CD8-positive, alpha-beta memory T cell (primary cell): Measurements from ENCODE around the gene CASKIN1. TPM values are rescaled to one million over a fixed set of nuclear protein-coding genes. Genes with fewer than 3 reads are reported as not detected.
A peak's percentile ranks its signal among the peaks of the same experiment; 100 is the strongest.
"Not testable (repeated sequence)": the region's sequence is repeated elsewhere in the genome, so short reads cannot be mapped to it uniquely, and the experiment has no call there.

Experiments used
- CTCF ChIA-PET: fragments of 350-600 bp; sonication (Branson Sonifier 250); formaldehyde crosslinking; loops from one replicate; lab custom pipeline; 2021; ENCODE audit warnings: antibody characterized with exemption; lab: Charles Lee
- POLR2A ChIA-PET: fragments of 350-600 bp; sonication (Branson Sonifier 250); formaldehyde crosslinking; loops from one replicate; lab custom pipeline; 2021; ENCODE audit warnings: antibody characterized with exemption; lab: Charles Lee
- DNase-seq, 5 donors: peaks; one replicate each; pipeline versions ENCODE4 v3.0.0 to v3.0.0-alpha.2; 2020 to 2022; ENCODE audit warnings: mixed read lengths in 1 of 5
- H3K27ac ChIP-seq: one replicate; pipeline ENCODE4 v1.7.0; 2013; ENCODE audit warnings: low read depth, mild to moderate bottlenecking, low read length, moderate library complexity
- H3K27me3 ChIP-seq: 2 replicates; pipeline ENCODE4 v1.7.0; 2013; ENCODE audit warnings: low read length, mild to moderate bottlenecking; ENCODE audit not compliant: insufficient read depth, poor library complexity, severe bottlenecking
- H3K36me3 ChIP-seq: 2 replicates; pipeline ENCODE4 v1.7.0; 2013; ENCODE audit warnings: mild to moderate bottlenecking, low read length, moderate library complexity; ENCODE audit not compliant: insufficient read depth
- H3K4me1 ChIP-seq: 2 replicates; pipeline ENCODE4 v1.7.0; 2013; ENCODE audit warnings: mild to moderate bottlenecking, low read length, moderate library complexity; ENCODE audit not compliant: insufficient read depth
- H3K4me3 ChIP-seq: 2 replicates; pipeline ENCODE4 v1.7.0; 2013; ENCODE audit warnings: mild to moderate bottlenecking, low read length
- H3K9me3 ChIP-seq: 2 replicates; pipeline ENCODE4 v1.7.0; 2013; ENCODE audit warnings: mild to moderate bottlenecking, low read length
- H3K27ac Mint-ChIP-seq, 8 donors: one replicate each; pipeline ENCODE4 v1.8.0; 2020 to 2021; ENCODE audit warnings: mixed read lengths in 8 of 8, mild to moderate bottlenecking in 6 of 8, inconsistent platforms in 3 of 8, moderate library complexity in 3 of 8
- H3K27me3 Mint-ChIP-seq, 2 donors: one replicate each; pipeline ENCODE4 v1.8.0; 2020 to 2021; ENCODE audit warnings: mixed read lengths in 2 of 2, mild to moderate bottlenecking in 1 of 2, moderate library complexity in 1 of 2
- H3K36me3 Mint-ChIP-seq, 3 donors: one replicate each; pipeline ENCODE4 v1.8.0; 2020 to 2021; ENCODE audit warnings: mixed read lengths in 3 of 3, inconsistent platforms in 1 of 3, mild to moderate bottlenecking in 1 of 3
- H3K4me1 Mint-ChIP-seq, 3 donors: one replicate each; pipeline ENCODE4 v1.8.0; 2020 to 2021; ENCODE audit warnings: mixed read lengths in 3 of 3, inconsistent platforms in 1 of 3, mild to moderate bottlenecking in 1 of 3
- H3K4me3 Mint-ChIP-seq, 7 donors: one replicate each; pipeline ENCODE4 v1.8.0; 2020 to 2021; ENCODE audit warnings: mixed read lengths in 7 of 7, mild to moderate bottlenecking in 6 of 7, moderate library complexity in 4 of 7, inconsistent platforms in 2 of 7
- H3K9me3 Mint-ChIP-seq, 5 donors: one replicate each; pipeline ENCODE4 v1.8.0; 2020 to 2022; ENCODE audit warnings: mixed read lengths in 5 of 5, mild to moderate bottlenecking in 3 of 5, moderate library complexity in 2 of 5, inconsistent platforms in 1 of 5
- polyA plus RNA-seq: library from polyadenylated mRNA; unstranded; fragments of 300-500 nt; fragmentation: Illumina TruSeq; gene quantifications from one replicate; pipeline ENCODE4 v1.2.3, GENCODE V29; 2021
- total RNA-seq, 2 experiments: library from RNA; stranded (reverse); gene quantifications; one replicate each; pipeline ENCODE4 v1.2.3, GENCODE V29; 2021

Gene CASKIN1
- total and polyA plus RNA-seq, 3 experiments from 2014 or later = 0.13 to 0.24 TPM; not detected in 1

- Histone ChIP-seq H3K27me3 (no peaks in the 10 kb centered on the region), H3K9me3 (no peaks in the 10 kb centered on the region), H3K4me3 (no peak overlapping the region), H3K36me3 (no peaks in the 10 kb centered on the region), H3K4me1 (peaks cover 20% of the 10 kb centered on the region), H3K27ac (no peak overlapping the region)
- DNase-seq = no peak
- H3K27ac Mint-ChIP-seq = no peak overlapping the region
- H3K36me3 Mint-ChIP-seq = no peaks in the 10 kb centered on the region
- CTCF ChIA-PET = interaction anchor here (3.8 to 3.9 kb wide), 2 partner anchors 9 to 142 kb away, joined by 13 to 14 read pairs; partner anchors contain the start of gene TRAF7
- POLR2A ChIA-PET = interaction anchor here (0.6 to 1.2 kb wide), 2 partner anchors 9 to 10 kb away, joined by 3 read pairs; partner anchors contain the start of gene TRAF7
- H3K9me3 Mint-ChIP-seq = no peaks in the 10 kb centered on the region
- peak overlapping the region in 1 of 7 donors; percentile 9 for H3K4me3 Mint-ChIP-seq
- peaks cover 0 to 2% of the 10 kb centered on the region in 2 donors for H3K27me3 Mint-ChIP-seq
- peaks cover 3 to 11% (median 5%) of the 10 kb centered on the region in 3 donors for H3K4me1 Mint-ChIP-seq
Measured at GRCh38 chr16:2145843-2146242, 50.6 kb downstream of the CASKIN1 start.

- Mint-ChIP-seq H3K27me3 (no peaks in the 10 kb centered on the region), H3K4me3 (no peak overlapping the region), H3K36me3 (peaks cover 0 to 2% (median 0%) of the 10 kb centered on the region in 3 donors), H3K9me3 (no peaks in the 10 kb centered on the region), H3K27ac (no peak overlapping the region), H3K4me1 (peaks cover 2 to 7% (median 4%) of the 10 kb centered on the region in 3 donors)
- Histone ChIP-seq H3K4me1 (peaks cover 2% of the 10 kb centered on the region), H3K4me3 (no peak overlapping the region), H3K36me3 (no peaks in the 10 kb centered on the region), H3K9me3 (no peaks in the 10 kb centered on the region), H3K27ac (no peak overlapping the region), H3K27me3 (no peaks in the 10 kb centered on the region)
- no peak for DNase-seq
- POLR2A ChIA-PET = no interaction called here
- CTCF ChIA-PET = interaction anchor here (0.9 to 3.8 kb wide), 2 partner anchors 11 to 119 kb away, joined by 3 to 14 read pairs; partner anchors contain the start of gene TRAF7
Measured at GRCh38 chr16:2143878-2144485, 52.4 kb downstream of the CASKIN1 start.

GRCh38 chr16:2142942-2143877 lies 53.2 kb downstream of the CASKIN1 start:
- H3K27ac ChIP-seq = no peak overlapping the region
- Mint-ChIP-seq H3K9me3 (no peaks in the 10 kb centered on the region), H3K36me3 (peaks cover 0 to 2% (median 0%) of the 10 kb centered on the region in 3 donors), H3K4me1 (peaks cover 2 to 7% (median 4%) of the 10 kb centered on the region in 3 donors), H3K27me3 (no peaks in the 10 kb centered on the region), H3K4me3 (no peak overlapping the region), H3K27ac (no peak overlapping the region)
- ChIA-PET POLR2A (no interaction called here), CTCF (interaction anchor here (0.9 to 3.8 kb wide), 2 partner anchors 12 to 118 kb away, joined by 3 to 14 read pairs; partner anchors contain the start of gene TRAF7)
- no peaks in the 10 kb centered on the region for H3K36me3 ChIP-seq
- no peaks in the 10 kb centered on the region for H3K4me1 ChIP-seq
- H3K9me3 ChIP-seq = no peaks in the 10 kb centered on the region
- H3K4me3 ChIP-seq = no peak overlapping the region
- H3K27me3 ChIP-seq = no peaks in the 10 kb centered on the region
- DNase-seq = no peak

- CTCF ChIA-PET = interaction anchor here (1.1 to 2.0 kb wide), 3 partner anchors 13 to 113 kb away, joined by 3 to 5 read pairs (median 3); no protein-coding TSS in a partner anchor
- not testable (repeated sequence) for H3K36me3 ChIP-seq, H3K4me1 ChIP-seq, H3K9me3 Mint-ChIP-seq, H3K36me3 Mint-ChIP-seq, H3K27me3 ChIP-seq, H3K9me3 ChIP-seq, H3K27me3 Mint-ChIP-seq
- peak within 1 kb of the TSS; percentile 28 for H3K4me3 ChIP-seq
- peak; percentile 97 to 100 (median 99) for DNase-seq
- H3K4me3 Mint-ChIP-seq = peak within 1 kb of the TSS; percentile 84 to 96 (median 92)
- peaks cover 9 to 14% (median 11%) of the 10 kb centered on the region in 3 donors for H3K4me1 Mint-ChIP-seq
- POLR2A ChIA-PET = interaction anchor here (1.0 kb wide), 1 partner anchor 19 kb away, joined by 7 read pairs; the partner anchor contains the start of gene TRAF7
- H3K27ac Mint-ChIP-seq = peak within 1 kb of the TSS; percentile 24 to 98 (median 93)
- peak within 1 kb of the TSS; percentile 38 for H3K27ac ChIP-seq
Measured at GRCh38 chr16:2135770-2136490, 60.5 kb downstream of the CASKIN1 start, which contains the start of gene PKD1. PKD1 (minus strand) TSS chr16:2135898; CDS start chr16:2135689, 209 bp downstream.

- H3K9me3 ChIP-seq, H3K4me1 ChIP-seq, H3K4me1 Mint-ChIP-seq, CTCF ChIA-PET, H3K36me3 Mint-ChIP-seq, H3K9me3 Mint-ChIP-seq, H3K36me3 ChIP-seq, H3K27me3 ChIP-seq, H3K27me3 Mint-ChIP-seq, H3K27ac ChIP-seq, H3K4me3 ChIP-seq, POLR2A ChIA-PET: not testable (repeated sequence)
- Mint-ChIP-seq H3K4me3 (peak overlapping the region; percentile 58 to 86 (median 74)), H3K27ac (peak overlapping the region in 3 of 8 donors; percentile 54 to 68 (median 66))
- peak in 1 of 5 donors; percentile 36 for DNase-seq
Measured at GRCh38 chr16:2135071-2135470, 61.3 kb downstream of the CASKIN1 start.

- H3K27ac Mint-ChIP-seq, DNase-seq, H3K4me3 Mint-ChIP-seq, H3K27me3 ChIP-seq, H3K9me3 Mint-ChIP-seq, H3K4me1 Mint-ChIP-seq, H3K27me3 Mint-ChIP-seq, H3K4me3 ChIP-seq, H3K27ac ChIP-seq, H3K4me1 ChIP-seq, CTCF ChIA-PET, POLR2A ChIA-PET, H3K9me3 ChIP-seq, H3K36me3 ChIP-seq, H3K36me3 Mint-ChIP-seq: not testable (repeated sequence)
Measured at GRCh38 chr16:2133797-2134196, 62.6 kb downstream of the CASKIN1 start.

- H3K36me3 ChIP-seq, H3K4me3 Mint-ChIP-seq, POLR2A ChIA-PET, H3K4me1 ChIP-seq, H3K27me3 Mint-ChIP-seq, H3K9me3 ChIP-seq, H3K4me3 ChIP-seq, H3K9me3 Mint-ChIP-seq, H3K27me3 ChIP-seq, H3K27ac ChIP-seq, H3K36me3 Mint-ChIP-seq, DNase-seq, CTCF ChIA-PET: not testable (repeated sequence)
- Mint-ChIP-seq H3K27ac (peak overlapping the region in 2 of 8 donors; percentile 61 to 91), H3K4me1 (peaks cover 11 to 21% (median 13%) of the 10 kb centered on the region in 3 donors)
Measured at GRCh38 chr16:2129890-2130447, 66.4 kb downstream of the CASKIN1 start.
